Smooth muscle cell (in vitro differentiated cells): Measurements from ENCODE around the gene LRRK1. TPM values are rescaled to one million over a fixed set of nuclear protein-coding genes. Genes with fewer than 3 reads are reported as not detected.

ENCODE experiments used
- DNase-seq: peaks from one replicate; lab custom pipeline; 2025; ENCODE audit not compliant: unreplicated experiment; lab: John Stamatoyannopoulos, UW
- H2AFZ ChIP-seq: fragments of 200-600 bp; sonication (generic); 2 replicates; pipeline ENCODE4 v1.6.0; 2016; ENCODE audit warnings: antibody characterized with exemption, low read depth, mild to moderate bottlenecking
- H3F3A ChIP-seq: fragments of 200-600 bp; sonication (generic); 2 replicates; pipeline ENCODE4 v1.6.0; 2017; ENCODE audit warnings: antibody characterized with exemption, low read depth
- H3K27ac ChIP-seq: fragments of 200-600 bp; sonication (generic); 2 replicates; pipeline ENCODE4 v1.5.1; 2016; ENCODE audit warnings: low read depth, mild to moderate bottlenecking
- H3K27me3 ChIP-seq: fragments of 200-600 bp; sonication (generic); 2 replicates; pipeline ENCODE4 v1.6.1; 2016; ENCODE audit warnings: low read depth, mild to moderate bottlenecking
- H3K36me3 ChIP-seq: fragments of 200-600 bp; sonication (generic); 2 replicates; pipeline ENCODE4 v1.5.1; 2016; ENCODE audit warnings: low read depth
- H3K4me1 ChIP-seq: fragments of 200-600 bp; sonication (generic); 2 replicates; pipeline ENCODE4 v1.5.1; 2016; ENCODE audit warnings: low read depth
- H3K4me2 ChIP-seq: fragments of 200-600 bp; sonication (generic); 2 replicates; pipeline ENCODE4 v1.6.0; 2016; ENCODE audit warnings: mild to moderate bottlenecking
- H3K4me3 ChIP-seq: fragments of 200-600 bp; sonication (generic); 2 replicates; pipeline ENCODE4 v1.5.1; 2016; ENCODE audit warnings: mild to moderate bottlenecking
- H3K79me2 ChIP-seq: fragments of 200-600 bp; sonication (generic); 2 replicates; pipeline ENCODE4 v1.6.0; 2016; ENCODE audit warnings: low read depth, mild to moderate bottlenecking
- H3K9ac ChIP-seq: fragments of 200-600 bp; sonication (generic); 2 replicates; pipeline ENCODE4 v1.6.0; 2016; ENCODE audit warnings: low read depth
- H3K9me3 ChIP-seq: fragments of 200-600 bp; sonication (generic); replicated peaks from 2 replicates; pipeline ENCODE4 v1.5.1; 2016; ENCODE audit warnings: low read depth
- H4K20me1 ChIP-seq: fragments of 200-600 bp; sonication (generic); 2 replicates; pipeline ENCODE4 v1.6.0; 2016; ENCODE audit warnings: low read depth
- CTCF ChIP-seq: fragments of 200-600 bp; sonication (generic); IDR thresholded peaks from 2 replicates; pipeline ENCODE4 v1.5.1; 2017; ENCODE audit warnings: borderline replicate concordance, mild to moderate bottlenecking, antibody characterized with exemption; ENCODE audit not compliant: insufficient read depth, poor library complexity, severe bottlenecking
- WGBS: methylation state at CpG from one replicate; pipeline ENCODE4 v1.1.7; 2016; ENCODE audit warnings: low lambda C conversion rate; 5-methylcytosine and 5-hydroxymethylcytosine counted together
- polyA plus RNA-seq: library from polyadenylated mRNA; unstranded; fragments of >200 nt; fragmentation: Nextera tagmentation; extraction: Ambion mirVana; gene quantifications from 2 replicates; pipeline ENCODE4 v1.2.1, GENCODE V29; 2016
- total RNA-seq: library from RNA; depleted of rRNA; stranded (reverse); fragments of >200 nt; gene quantifications from 2 replicates; pipeline ENCODE4 v1.2.3, GENCODE V29; 2014

The LRRK1 gene
- total and polyA plus RNA-seq, 2 experiments from 2014 or later: 1.1 to 1.6 TPM

GRCh38 chr15:101048176-101048575 is 129.0 kb downstream of the LRRK1 start:
- H3K4me1 ChIP-seq: no peaks in the 10 kb centered on the region
- H3K4me2 ChIP-seq: no peak overlapping the region
- H3F3A ChIP-seq: no peaks in the 10 kb centered on the region
- no peak overlapping the region for H2AFZ ChIP-seq
- H3K27ac ChIP-seq: no peak overlapping the region
- no peaks in the 10 kb centered on the region for H3K9me3 ChIP-seq
- H3K36me3 ChIP-seq: no peaks in the 10 kb centered on the region
- no peak for DNase-seq
- WGBS: 96% methylated on average over 7 of the region's 7 CpGs
- no peaks in the 10 kb centered on the region for H3K79me2 ChIP-seq
- H4K20me1 ChIP-seq: no peaks in the 10 kb centered on the region
- no peak for TF ChIP-seq CTCF
- H3K27me3 ChIP-seq: no peaks in the 10 kb centered on the region
- H3K9ac ChIP-seq: no peak overlapping the region
- no peak overlapping the region for H3K4me3 ChIP-seq

- no peaks in the 10 kb centered on the region for H3K4me1 ChIP-seq
- H3K4me2 ChIP-seq: no peak overlapping the region
- DNase-seq: no peak
- no peaks in the 10 kb centered on the region for H4K20me1 ChIP-seq
- H3K27me3 ChIP-seq: no peaks in the 10 kb centered on the region
- H3K36me3 ChIP-seq: no peaks in the 10 kb centered on the region
- H3K79me2 ChIP-seq: no peaks in the 10 kb centered on the region
- no peak overlapping the region for H3K27ac ChIP-seq
- H2AFZ ChIP-seq: no peak overlapping the region
- TF ChIP-seq CTCF: no peak
- no peak overlapping the region for H3K4me3 ChIP-seq
- 88% methylated on average over 13 of the region's 13 CpGs for WGBS
- no peaks in the 10 kb centered on the region for H3K9me3 ChIP-seq
- H3K9ac ChIP-seq: no peak overlapping the region
- H3F3A ChIP-seq: no peaks in the 10 kb centered on the region
Measured at GRCh38 chr15:101048581-101049030, 129.4 kb downstream of the LRRK1 start.

GRCh38 chr15:101049282-101049681 is 130.1 kb downstream of the LRRK1 start:
- no peak for TF ChIP-seq CTCF
- WGBS: 90% methylated on average over 11 of the region's 11 CpGs

GRCh38 chr15:101049856-101050622 is 130.9 kb downstream of the LRRK1 start:
- H2AFZ ChIP-seq: no peak overlapping the region
- H3K4me3 ChIP-seq: no peak overlapping the region
- no peak overlapping the region for H3K27ac ChIP-seq
- H3K27me3 ChIP-seq: no peaks in the 10 kb centered on the region
- H3F3A ChIP-seq: no peaks in the 10 kb centered on the region
- 90% methylated on average over 22 of the region's 22 CpGs for WGBS
- H3K4me1 ChIP-seq: no peaks in the 10 kb centered on the region
- TF ChIP-seq CTCF: no peak
- H3K4me2 ChIP-seq: no peak overlapping the region
- no peaks in the 10 kb centered on the region for H3K79me2 ChIP-seq
- H3K36me3 ChIP-seq: no peaks in the 10 kb centered on the region
- no peaks in the 10 kb centered on the region for H3K9me3 ChIP-seq
- DNase-seq: no peak
- H4K20me1 ChIP-seq: no peaks in the 10 kb centered on the region
- no peak overlapping the region for H3K9ac ChIP-seq

More at GRCh38 chr15:101049282-101049681, 130.1 kb downstream of the LRRK1 start:
- Histone ChIP-seq H3K27ac (no peak overlapping the region), H3K27me3 (no peaks in the 10 kb centered on the region), H3K4me1 (no peaks in the 10 kb centered on the region), H4K20me1 (no peaks in the 10 kb centered on the region), H3K36me3 (no peaks in the 10 kb centered on the region), H2AFZ (no peak overlapping the region), H3F3A (no peaks in the 10 kb centered on the region), H3K9me3 (no peaks in the 10 kb centered on the region), H3K79me2 (no peaks in the 10 kb centered on the region), H3K9ac (no peak overlapping the region), H3K4me3 (no peak overlapping the region), H3K4me2 (no peak overlapping the region)
- DNase-seq: no peak
